HG03095 (cell line): ENCODE data around the gene PXMP4.

ENCODE experiments used
- ATAC-seq: cut with Tn5 transposase; IDR thresholded peaks from one replicate; pipeline ENCODE4 v1.9.1; 2021; ENCODE audit warnings: moderate library complexity; ENCODE audit not compliant: unreplicated experiment

PXMP4 gene

GRCh38 chr20:33732166-33732970, 12.3 kb upstream of the PXMP4 start:
- peak; percentile 61 for ATAC-seq

DNA sequence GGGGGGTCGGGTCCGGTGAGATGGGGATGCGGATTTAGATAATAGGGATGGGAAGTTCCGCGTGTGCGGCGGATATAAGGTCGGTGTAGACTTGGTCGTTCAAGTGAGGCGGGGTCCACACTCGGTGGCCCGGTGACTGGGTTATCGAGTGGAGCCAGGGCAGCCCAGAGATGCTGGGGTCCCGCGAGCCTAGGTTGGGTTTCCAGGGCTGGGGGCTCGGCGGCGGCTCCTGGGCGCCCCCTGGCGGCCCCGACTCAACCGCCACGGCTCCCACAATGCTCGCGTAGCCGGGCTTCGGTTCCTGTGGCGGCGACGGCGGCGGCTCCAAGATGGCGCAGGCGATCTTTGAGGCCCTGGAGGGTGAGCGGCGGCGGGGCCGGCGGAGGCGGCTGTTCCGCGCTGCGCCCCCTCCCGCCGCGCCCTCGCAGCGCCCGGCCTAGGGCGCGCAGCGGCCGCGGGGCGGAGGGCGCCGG, 11.6 kb upstream of the PXMP4 start, which contains the start of gene ZNF341:
Gene ZNF341, plus strand, starts transcription at position 304 of the 473 bp plus-strand sequence. Its CDS starts 26 bp downstream, at position 330.
- ATAC-seq: peak; percentile 54

GRCh38 chr20:33730946-33731692, 11.0 kb upstream of the PXMP4 start:
- ATAC-seq: no peak

DNA sequence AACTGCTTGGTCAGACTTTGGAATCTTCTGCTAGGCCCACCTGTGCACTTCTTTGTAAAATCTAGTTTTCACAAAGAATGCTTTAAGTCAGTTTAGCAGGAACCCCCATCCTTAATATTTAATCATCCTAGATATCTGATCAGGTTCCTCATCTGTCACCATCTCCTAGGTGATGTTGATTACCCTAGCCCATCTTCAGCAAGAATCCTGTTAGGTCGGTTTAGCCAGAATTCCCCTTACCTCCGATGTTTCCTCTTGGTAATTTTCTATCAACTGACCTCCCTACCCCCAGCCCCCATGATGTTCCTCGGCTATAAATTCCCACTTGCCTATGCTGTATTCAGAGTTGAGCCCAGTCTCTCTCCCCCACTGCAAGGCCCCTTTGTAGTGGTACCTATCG, 9.0 kb upstream of the PXMP4 start:
- ATAC-seq: no peak

GRCh38 chr20:33728463-33728862, 8.4 kb upstream of the PXMP4 start:
- ATAC-seq: no peak

DNA sequence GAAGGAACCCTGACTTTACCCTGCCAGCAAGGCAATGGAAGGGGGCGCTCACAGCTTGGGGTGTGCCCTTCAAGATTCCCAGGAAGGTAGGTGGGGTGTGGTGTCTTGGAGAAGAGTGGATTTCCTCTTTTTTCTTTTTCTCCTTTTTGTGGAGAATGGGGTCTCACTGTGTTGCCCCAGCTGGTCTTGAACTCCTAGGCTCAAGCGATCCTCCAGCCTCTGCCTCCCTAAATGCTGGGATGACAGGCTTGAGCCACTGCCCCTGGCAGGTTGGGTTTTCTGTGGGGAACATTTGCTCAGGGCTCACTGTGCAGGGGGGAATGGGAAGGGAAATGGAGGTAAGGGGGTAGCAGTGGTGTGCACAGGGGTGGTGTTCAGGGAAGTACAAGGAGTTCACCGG, 7.7 kb upstream of the PXMP4 start:
- no peak for ATAC-seq

- no peak for ATAC-seq
Observed at GRCh38 chr20:33727115-33727479, 7.0 kb upstream of the PXMP4 start.

- no peak for ATAC-seq
Observed at GRCh38 chr20:33725607-33726264, 5.6 kb upstream of the PXMP4 start.

GRCh38 chr20:33724439-33725094, 4.5 kb upstream of the PXMP4 start:
- ATAC-seq: no peak

DNA sequence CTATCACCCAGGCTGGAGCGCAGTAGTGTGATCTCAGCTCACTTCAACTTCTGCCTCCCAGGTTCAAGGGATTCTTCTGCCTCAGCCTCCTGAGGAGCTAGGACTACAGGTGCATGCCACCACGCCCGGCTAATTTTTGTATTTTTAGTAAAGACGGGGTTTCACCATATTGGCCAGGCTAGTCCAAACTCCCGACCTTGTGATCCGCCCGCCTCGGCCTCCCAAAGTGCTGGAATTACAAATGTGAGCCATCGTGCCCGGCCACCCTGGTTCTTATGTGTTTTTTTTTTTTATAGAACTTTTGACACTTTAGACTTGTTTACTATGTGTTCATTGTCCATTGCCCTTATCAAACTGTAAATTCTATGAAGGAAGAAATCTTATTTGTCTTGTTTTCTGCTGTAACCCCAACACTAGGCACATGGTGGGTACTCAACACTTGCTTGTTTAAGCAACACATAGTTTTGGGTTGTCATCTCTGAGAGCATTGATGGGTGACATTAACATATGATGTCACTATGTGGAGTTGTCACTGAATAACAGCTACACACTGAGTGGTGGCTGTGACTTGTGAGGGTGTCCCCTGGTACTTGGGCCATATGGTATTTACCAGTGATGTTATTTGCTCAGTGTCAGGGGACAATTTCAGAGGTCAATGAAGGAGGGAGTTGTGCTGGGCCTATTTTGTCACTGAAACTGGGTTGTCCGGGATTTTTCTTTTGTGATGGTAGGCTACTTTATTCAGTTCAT, 1.5 kb upstream of the PXMP4 start:
- no peak for ATAC-seq

DNA sequence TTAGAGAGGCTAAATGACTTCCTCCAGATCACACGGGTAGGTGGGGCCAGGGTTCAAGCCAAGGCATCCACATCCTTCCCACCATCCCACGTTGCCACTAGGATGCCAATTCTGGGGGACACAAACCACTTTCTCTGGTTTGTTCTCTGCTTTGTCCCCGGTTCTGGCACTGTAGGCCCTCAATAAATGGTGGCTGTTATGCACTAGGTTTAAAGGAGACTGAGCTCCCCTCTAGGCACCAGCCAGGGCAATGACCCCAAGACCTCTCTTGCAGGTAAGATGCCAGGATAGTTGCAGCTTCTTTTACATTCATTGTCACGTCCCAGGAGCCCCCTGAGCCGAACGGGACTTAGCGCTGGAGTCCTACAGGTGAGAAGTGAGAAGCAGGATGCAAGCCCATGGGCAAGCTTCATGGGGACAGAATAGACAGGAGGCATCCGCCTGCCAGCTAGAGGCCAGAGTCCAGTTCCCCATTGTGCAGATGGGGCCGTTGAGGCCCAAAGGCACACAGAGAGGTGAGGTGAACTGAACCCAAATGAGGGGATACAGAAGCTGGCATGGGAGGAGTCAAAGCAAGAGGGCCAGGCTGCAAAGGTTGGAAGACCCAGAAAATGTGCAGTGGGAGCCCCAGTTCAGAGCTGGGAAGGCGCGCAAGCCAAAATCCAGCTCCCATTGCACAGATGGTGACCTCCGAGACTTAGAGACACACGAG, 677 bp downstream of the PXMP4 start:
- no peak for ATAC-seq

DNA sequence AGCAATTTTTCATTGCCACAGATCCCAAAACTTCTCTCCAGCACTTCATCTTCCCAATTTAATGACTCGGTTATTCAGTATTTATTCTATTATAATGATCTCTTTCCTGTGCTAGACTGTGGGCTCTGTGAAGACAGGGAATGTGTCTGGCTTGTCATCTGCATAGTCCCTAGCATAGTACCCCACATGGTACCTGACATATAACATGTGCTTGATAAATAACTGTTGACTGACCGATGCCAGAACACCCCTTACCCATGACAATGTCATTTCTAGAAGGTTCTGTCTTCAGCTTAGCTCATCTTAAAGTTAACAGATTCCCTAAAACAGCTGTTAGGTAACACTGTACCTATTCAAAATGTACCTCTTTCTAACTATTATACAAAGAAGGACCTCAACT, 3.6 kb downstream of the PXMP4 start:
- no peak for ATAC-seq

DNA sequence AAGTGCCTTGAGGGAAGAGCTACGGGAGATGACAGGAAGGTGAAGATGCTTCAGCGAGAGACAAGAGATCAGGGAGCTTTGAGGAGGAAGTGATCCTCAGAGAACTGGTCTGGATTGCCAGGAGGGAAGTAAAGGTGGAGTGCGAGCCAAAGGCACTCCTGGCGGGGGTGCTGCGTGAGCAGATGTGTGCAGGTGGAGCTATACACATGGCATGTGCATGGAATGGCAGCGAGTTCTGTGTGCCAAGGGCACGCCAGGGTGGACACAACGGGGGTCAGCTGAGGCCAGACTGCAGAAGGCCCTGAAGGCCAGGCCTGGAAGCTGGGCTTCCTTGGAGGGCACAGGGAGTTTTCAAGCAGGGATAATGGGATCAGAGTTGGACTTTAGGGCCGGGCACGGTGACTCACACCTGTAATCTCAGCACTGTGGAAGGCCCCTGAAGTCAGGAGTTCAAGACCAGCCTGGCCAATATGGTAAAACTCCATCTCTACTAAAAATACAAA, 6.2 kb downstream of the PXMP4 start:
- ATAC-seq: no peak

DNA sequence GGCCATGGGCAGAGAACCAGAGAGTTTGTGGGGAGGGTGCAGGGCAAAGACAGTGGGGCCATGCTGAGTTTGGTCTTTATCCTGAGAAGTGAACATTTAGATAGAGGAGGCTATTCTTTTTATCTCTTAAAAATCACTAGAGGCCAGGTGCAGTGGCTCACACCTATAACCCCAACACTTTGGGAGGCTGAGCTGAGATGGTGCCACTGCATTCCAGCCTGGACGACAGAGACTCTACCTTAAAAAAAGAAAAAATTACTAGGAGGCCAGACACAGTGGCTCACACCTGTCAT, 8.7 kb downstream of the PXMP4 start:
- no peak for ATAC-seq

GRCh38 chr20:33710681-33711445, 9.2 kb downstream of the PXMP4 start:
- ATAC-seq: no peak

DNA sequence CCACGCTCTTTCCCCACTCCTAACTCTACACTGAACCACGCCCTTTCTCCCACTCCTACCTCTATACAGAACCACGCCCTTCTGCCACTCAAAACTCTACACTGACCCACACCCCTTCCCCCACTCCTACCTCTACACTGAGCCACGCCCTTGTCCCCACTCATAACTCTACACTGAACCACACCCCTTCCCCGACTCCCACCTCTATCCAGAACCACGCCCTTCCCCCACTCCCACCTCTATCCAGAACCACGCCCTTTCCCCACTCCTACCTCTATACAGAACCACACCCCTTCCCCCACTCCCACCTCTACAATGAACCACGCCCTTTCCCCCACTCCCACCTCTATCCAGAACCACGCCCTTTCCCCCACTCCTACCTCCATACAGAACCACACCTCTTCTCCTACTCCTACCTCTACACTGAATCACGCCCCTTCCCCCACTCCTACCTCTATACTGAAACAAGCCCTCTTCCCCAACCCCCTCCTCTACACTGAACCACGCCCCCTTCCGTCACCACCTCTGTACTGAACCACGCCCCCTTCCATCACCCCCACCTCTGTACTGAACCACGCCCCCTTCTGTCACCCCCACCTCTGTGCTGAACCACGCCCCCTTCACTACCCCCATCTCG, 10.1 kb downstream of the PXMP4 start:
- no peak for ATAC-seq

- ATAC-seq: no peak
Observed at GRCh38 chr20:33709398-33709797, 10.7 kb downstream of the PXMP4 start.

DNA sequence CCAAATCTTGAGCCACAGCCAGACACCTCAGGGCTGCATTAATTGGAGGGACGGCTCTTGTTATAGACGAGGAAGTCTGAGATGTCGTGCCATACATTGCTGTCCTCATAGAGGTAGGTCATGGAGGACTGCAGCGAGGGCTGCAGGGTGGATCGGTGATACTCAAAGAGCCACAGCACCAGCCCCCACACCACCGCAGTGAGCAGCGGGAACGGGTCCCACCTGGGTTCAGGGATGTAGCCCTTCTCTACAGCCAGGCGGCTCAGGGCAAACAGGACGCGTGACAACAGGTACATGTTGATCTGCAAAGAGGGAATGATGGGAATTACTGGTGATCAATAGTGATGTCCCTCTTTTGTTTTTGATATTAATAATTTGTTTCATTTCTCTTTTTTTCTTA, 12.4 kb downstream of the PXMP4 start:
- ATAC-seq: no peak
